Osteoblast (primary cell): ENCODE measurements around the gene PSMD1. TPM values are rescaled to one million over a fixed set of nuclear protein-coding genes. Genes with fewer than 3 reads are reported as not detected.
A peak's percentile ranks its signal among the peaks of the same experiment; 100 is the strongest.

Experiments used
- DNase-seq: peaks from one replicate; pipeline ENCODE4 v3.0.0; 2011; ENCODE audit warnings: low spot score, mixed read lengths; ENCODE audit not compliant: insufficient read length; ENCODE audit errors: missing footprints
- H2AFZ ChIP-seq: 2 replicates; pipeline ENCODE4 v1.6.0; 2011; ENCODE audit warnings: mild to moderate bottlenecking, low read length
- H3K27ac ChIP-seq: 2 replicates; pipeline ENCODE4 v1.5.1; 2011; ENCODE audit warnings: mild to moderate bottlenecking, low read depth, low read length, moderate library complexity
- H3K27me3 ChIP-seq: 2 replicates; pipeline ENCODE4 v1.6.0; 2012; ENCODE audit warnings: mild to moderate bottlenecking, control low read depth, inconsistent platforms, low read length, moderate library complexity; ENCODE audit not compliant: insufficient read depth
- H3K36me3 ChIP-seq: 2 replicates; pipeline ENCODE4 v1.5.1; 2011; ENCODE audit warnings: mild to moderate bottlenecking, low read length, control low read depth, moderate library complexity; ENCODE audit not compliant: insufficient read depth
- H3K4me1 ChIP-seq: 2 replicates; pipeline ENCODE4 v1.5.1; 2011; ENCODE audit warnings: mild to moderate bottlenecking, low read length, control low read depth, moderate library complexity; ENCODE audit not compliant: insufficient read depth
- H3K4me2 ChIP-seq: 2 replicates; pipeline ENCODE4 v1.6.0; 2011; ENCODE audit warnings: mild to moderate bottlenecking, low read length; ENCODE audit not compliant: insufficient read depth
- H3K4me3 ChIP-seq: fragments of 200-600 bp; sonication (generic); 3 replicates; pipeline ENCODE4 v1.5.1; 2012; ENCODE audit warnings: mild to moderate bottlenecking, low read length, inconsistent platforms; ENCODE audit not compliant: insufficient read depth
- H3K79me2 ChIP-seq: 2 replicates; pipeline ENCODE4 v1.6.0; 2012; ENCODE audit warnings: mild to moderate bottlenecking, low read length, control low read depth, inconsistent platforms; ENCODE audit not compliant: insufficient read depth
- H3K9me3 ChIP-seq: 2 replicates; pipeline ENCODE4 v1.5.1; 2011; ENCODE audit warnings: low read depth, low read length, control low read depth
- H4K20me1 ChIP-seq: 2 replicates; pipeline ENCODE4 v1.6.0; 2012; ENCODE audit warnings: mild to moderate bottlenecking, low read length, control low read depth; ENCODE audit not compliant: insufficient read depth
- total RNA-seq: library from RNA; depleted of rRNA; stranded (reverse); fragments of >200 nt; gene quantifications from 2 replicates; pipeline ENCODE4 v1.2.3, GENCODE V29; 2012
- TF ChIP-seq, protein P1 (sequence below): IDR thresholded peaks from 2 replicates; pipeline ENCODE4 v1.5.1; 2011; ENCODE audit warnings: mild to moderate bottlenecking, low read depth, low read length, moderate library complexity; ENCODE audit errors: extremely low read depth

PSMD1 gene
- total RNA-seq, 1 donor = 112 TPM

DNA sequence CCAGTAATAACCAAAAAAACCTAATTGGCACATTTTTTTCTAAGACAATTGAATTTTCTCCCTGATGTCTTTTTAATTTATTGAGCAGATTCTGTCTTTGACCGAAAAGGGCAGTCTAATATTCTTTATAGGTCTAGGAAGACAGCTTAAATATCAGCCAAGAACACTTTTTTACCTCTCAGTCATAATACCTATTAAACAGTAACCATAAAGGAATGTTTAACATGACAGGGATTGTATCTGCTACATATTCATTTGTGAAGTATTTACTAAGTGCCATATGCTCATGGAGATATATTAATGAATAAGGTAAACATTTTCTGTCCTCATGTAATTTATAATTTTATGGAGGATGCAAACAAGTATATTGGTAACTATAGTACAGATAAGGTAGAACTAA lies 71.3 kb downstream of the PSMD1 start:
- Histone ChIP-seq H3K27me3 (no peaks in the 10 kb centered on the region), H2AFZ (no peak overlapping the region), H3K36me3 (no peaks in the 10 kb centered on the region), H3K4me1 (peaks cover 37% of the 10 kb centered on the region), H3K27ac (no peak overlapping the region), H3K79me2 (peaks cover 27% of the 10 kb centered on the region), H3K4me2 (no peak overlapping the region), H4K20me1 (peaks cover 5% of the 10 kb centered on the region), H3K4me3 (no peak overlapping the region), H3K9me3 (no peaks in the 10 kb centered on the region)
- DNase-seq = peak; percentile 39
- TF ChIP-seq, protein P1, sequence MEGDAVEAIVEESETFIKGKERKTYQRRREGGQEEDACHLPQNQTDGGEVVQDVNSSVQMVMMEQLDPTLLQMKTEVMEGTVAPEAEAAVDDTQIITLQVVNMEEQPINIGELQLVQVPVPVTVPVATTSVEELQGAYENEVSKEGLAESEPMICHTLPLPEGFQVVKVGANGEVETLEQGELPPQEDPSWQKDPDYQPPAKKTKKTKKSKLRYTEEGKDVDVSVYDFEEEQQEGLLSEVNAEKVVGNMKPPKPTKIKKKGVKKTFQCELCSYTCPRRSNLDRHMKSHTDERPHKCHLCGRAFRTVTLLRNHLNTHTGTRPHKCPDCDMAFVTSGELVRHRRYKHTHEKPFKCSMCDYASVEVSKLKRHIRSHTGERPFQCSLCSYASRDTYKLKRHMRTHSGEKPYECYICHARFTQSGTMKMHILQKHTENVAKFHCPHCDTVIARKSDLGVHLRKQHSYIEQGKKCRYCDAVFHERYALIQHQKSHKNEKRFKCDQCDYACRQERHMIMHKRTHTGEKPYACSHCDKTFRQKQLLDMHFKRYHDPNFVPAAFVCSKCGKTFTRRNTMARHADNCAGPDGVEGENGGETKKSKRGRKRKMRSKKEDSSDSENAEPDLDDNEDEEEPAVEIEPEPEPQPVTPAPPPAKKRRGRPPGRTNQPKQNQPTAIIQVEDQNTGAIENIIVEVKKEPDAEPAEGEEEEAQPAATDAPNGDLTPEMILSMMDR = no peak

DNA sequence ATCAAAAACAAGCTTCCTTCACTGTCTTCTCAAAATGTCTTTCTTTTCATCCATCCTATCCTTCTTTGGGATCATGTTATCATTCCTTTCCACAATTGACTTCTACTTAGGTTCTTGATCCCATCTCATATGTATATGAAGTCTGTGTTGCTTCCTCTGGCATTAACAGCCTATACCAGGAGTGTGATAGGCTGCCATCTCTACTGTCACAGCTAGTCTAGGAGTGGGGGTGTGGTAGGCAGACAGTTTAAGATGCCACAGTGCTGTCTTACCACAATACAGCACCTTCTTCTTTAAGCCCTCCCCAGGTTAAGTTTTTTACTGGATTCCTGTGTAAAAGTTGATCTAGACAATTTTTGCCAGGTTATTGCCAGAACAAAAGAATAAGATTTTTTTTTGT lies 71.9 kb downstream of the PSMD1 start:
- DNase-seq = peak; percentile 11
- Histone ChIP-seq H3K79me2 (peaks cover 32% of the 10 kb centered on the region), H2AFZ (no peak overlapping the region), H3K36me3 (no peaks in the 10 kb centered on the region), H3K4me3 (no peak overlapping the region), H3K4me1 (peaks cover 36% of the 10 kb centered on the region), H3K27ac (no peak overlapping the region), H4K20me1 (peaks cover 5% of the 10 kb centered on the region), H3K9me3 (no peaks in the 10 kb centered on the region), H3K27me3 (no peaks in the 10 kb centered on the region), H3K4me2 (no peak overlapping the region)
- TF ChIP-seq, protein P1 = no peak

- Histone ChIP-seq H2AFZ (no peak overlapping the region), H4K20me1 (peaks cover 5% of the 10 kb centered on the region), H3K27ac (no peak overlapping the region), H3K79me2 (peaks cover 34% of the 10 kb centered on the region), H3K27me3 (no peaks in the 10 kb centered on the region), H3K4me2 (no peak overlapping the region), H3K4me3 (no peak overlapping the region), H3K36me3 (no peaks in the 10 kb centered on the region), H3K4me1 (peaks cover 33% of the 10 kb centered on the region), H3K9me3 (no peaks in the 10 kb centered on the region)
- no peak for DNase-seq
- TF ChIP-seq, protein P1 = no peak
These were observed 72.5 kb downstream of the PSMD1 start for GRCh38 chr2:231129216-231129615.

- peak overlapping the region; percentile 14 for H3K4me2 ChIP-seq
- peak; percentile 29 for DNase-seq
- peaks cover 26% of the 10 kb centered on the region for H3K4me1 ChIP-seq
- H2AFZ ChIP-seq = no peak overlapping the region
- TF ChIP-seq, protein P1 = no peak
- H3K27ac ChIP-seq = peak overlapping the region; percentile 4
- no peaks in the 10 kb centered on the region for H3K27me3 ChIP-seq
- H4K20me1 ChIP-seq = peaks cover 5% of the 10 kb centered on the region
- no peak overlapping the region for H3K4me3 ChIP-seq
- peaks cover 38% of the 10 kb centered on the region for H3K79me2 ChIP-seq
- no peaks in the 10 kb centered on the region for H3K9me3 ChIP-seq
- H3K36me3 ChIP-seq = no peaks in the 10 kb centered on the region
These were observed 73.8 kb downstream of the PSMD1 start for GRCh38 chr2:231130336-231131056.
